ENCODE data around the gene LIMA1.
"Not testable (repeated sequence)": the region's sequence is repeated elsewhere in the genome, so short reads cannot be mapped to it uniquely, and the experiment has no call there.

Gene LIMA1

GRCh38 chr12:50246873-50247612 lies 36.3 kb downstream of the LIMA1 start:
- no peak for DNase-seq (ENCODE audit: low spot score)

- no peak for DNase-seq (ENCODE audit: low spot score)
Measured at GRCh38 chr12:50246197-50246865, 37.0 kb downstream of the LIMA1 start.

GRCh38 chr12:50243507-50243906 lies 39.8 kb downstream of the LIMA1 start:
- no peak for DNase-seq (ENCODE audit: low spot score)

- DNase-seq (ENCODE audit: low spot score) = no peak
Measured at GRCh38 chr12:50242751-50243191, 40.5 kb downstream of the LIMA1 start.

- no peak for DNase-seq (ENCODE audit: low spot score)
Measured at GRCh38 chr12:50241178-50241577, 42.1 kb downstream of the LIMA1 start.

GRCh38 chr12:50240792-50241114 lies 42.6 kb downstream of the LIMA1 start:
- DNase-seq (ENCODE audit: low spot score) = no peak

GRCh38 chr12:50240096-50240791 lies 43.1 kb downstream of the LIMA1 start:
- no peak for DNase-seq (ENCODE audit: low spot score)

- no peak for DNase-seq (ENCODE audit: low spot score)
Measured at GRCh38 chr12:50239355-50239891, 43.9 kb downstream of the LIMA1 start.

- DNase-seq (ENCODE audit: low spot score) = no peak
Measured at GRCh38 chr12:50234347-50234746, 49.0 kb downstream of the LIMA1 start.

GRCh38 chr12:50232771-50233209 lies 50.5 kb downstream of the LIMA1 start:
- no peak for DNase-seq (ENCODE audit: low spot score)

- no peak for DNase-seq (ENCODE audit: low spot score)
Measured at GRCh38 chr12:50232206-50232605, 51.1 kb downstream of the LIMA1 start.

GRCh38 chr12:50231346-50231745 lies 52.0 kb downstream of the LIMA1 start:
- no peak for DNase-seq (ENCODE audit: low spot score)

GRCh38 chr12:50230217-50230616 lies 53.1 kb downstream of the LIMA1 start:
- DNase-seq (ENCODE audit: low spot score) = no peak

GRCh38 chr12:50224026-50224692 lies 59.2 kb downstream of the LIMA1 start:
- no peak for DNase-seq (ENCODE audit: low spot score)

- DNase-seq (ENCODE audit: low spot score) = no peak
Measured at GRCh38 chr12:50222275-50222783, 61.0 kb downstream of the LIMA1 start.

- no peak for DNase-seq (ENCODE audit: low spot score)
Measured at GRCh38 chr12:50221228-50222008, 61.9 kb downstream of the LIMA1 start.

- no peak for DNase-seq (ENCODE audit: low spot score)
Measured at GRCh38 chr12:50220363-50220995, 62.8 kb downstream of the LIMA1 start.

- no peak for DNase-seq (ENCODE audit: low spot score)
Measured at GRCh38 chr12:50219544-50219943, 63.8 kb downstream of the LIMA1 start.

GRCh38 chr12:50219001-50219400 lies 64.3 kb downstream of the LIMA1 start:
- DNase-seq (ENCODE audit: low spot score) = not testable (repeated sequence)

- no peak for DNase-seq (ENCODE audit: low spot score)
Measured at GRCh38 chr12:50218386-50218785, 64.9 kb downstream of the LIMA1 start.

- DNase-seq (ENCODE audit: low spot score) = no peak
Measured at GRCh38 chr12:50217202-50217601, 66.1 kb downstream of the LIMA1 start.
